Subcutaneous adipose tissue (tissue), 4 donors: ENCODE results near the gene NRXN3. TPM values are rescaled to one million over a fixed set of nuclear protein-coding genes. Genes with fewer than 3 reads are reported as not detected.

ENCODE experiments used
- total RNA-seq, 4 donors: library from RNA; depleted of rRNA; stranded (reverse); fragments of >200 nt; gene quantifications; one replicate each; pipeline ENCODE4 v1.1.0, GENCODE V29; 2016
- TF ChIP-seq, protein P1 (sequence below): fragments of 450-650 bp; IDR thresholded peaks from one replicate; pipeline ENCODE4 v1.5.1; 2016; ENCODE audit warnings: low read depth, mild to moderate bottlenecking, control low read depth, antibody characterized with exemption, moderate library complexity

Gene NRXN3
- total RNA-seq, 4 donors from 2014 or later, result 0.57 to 2.4 (median 1.1) TPM; not detected in 1

DNA sequence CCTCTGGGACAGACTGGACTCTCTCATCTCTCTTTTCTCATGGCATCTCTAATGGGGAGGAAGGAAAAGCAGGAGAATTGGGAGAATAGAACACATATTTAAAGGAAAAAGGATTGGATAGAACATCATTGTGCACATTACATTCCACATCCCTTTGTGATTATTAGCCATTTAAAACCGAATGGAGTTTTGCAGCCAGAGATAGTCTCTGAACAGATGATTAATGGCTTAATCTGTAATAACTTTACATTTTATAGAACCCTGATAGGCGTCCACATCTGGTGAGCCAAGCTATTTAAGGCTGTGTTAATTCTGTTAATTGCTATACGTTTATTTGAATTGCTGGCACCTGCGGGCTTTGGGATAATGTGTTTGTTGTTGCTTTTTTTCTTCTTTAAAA is 487.3 kb downstream of the NRXN3 start:
- TF ChIP-seq, protein P1, sequence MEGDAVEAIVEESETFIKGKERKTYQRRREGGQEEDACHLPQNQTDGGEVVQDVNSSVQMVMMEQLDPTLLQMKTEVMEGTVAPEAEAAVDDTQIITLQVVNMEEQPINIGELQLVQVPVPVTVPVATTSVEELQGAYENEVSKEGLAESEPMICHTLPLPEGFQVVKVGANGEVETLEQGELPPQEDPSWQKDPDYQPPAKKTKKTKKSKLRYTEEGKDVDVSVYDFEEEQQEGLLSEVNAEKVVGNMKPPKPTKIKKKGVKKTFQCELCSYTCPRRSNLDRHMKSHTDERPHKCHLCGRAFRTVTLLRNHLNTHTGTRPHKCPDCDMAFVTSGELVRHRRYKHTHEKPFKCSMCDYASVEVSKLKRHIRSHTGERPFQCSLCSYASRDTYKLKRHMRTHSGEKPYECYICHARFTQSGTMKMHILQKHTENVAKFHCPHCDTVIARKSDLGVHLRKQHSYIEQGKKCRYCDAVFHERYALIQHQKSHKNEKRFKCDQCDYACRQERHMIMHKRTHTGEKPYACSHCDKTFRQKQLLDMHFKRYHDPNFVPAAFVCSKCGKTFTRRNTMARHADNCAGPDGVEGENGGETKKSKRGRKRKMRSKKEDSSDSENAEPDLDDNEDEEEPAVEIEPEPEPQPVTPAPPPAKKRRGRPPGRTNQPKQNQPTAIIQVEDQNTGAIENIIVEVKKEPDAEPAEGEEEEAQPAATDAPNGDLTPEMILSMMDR, result no peak

- TF ChIP-seq, protein P1, result no peak
Measured at GRCh38 chr14:78664841-78665240, 494.7 kb downstream of the NRXN3 start.

GRCh38 chr14:78666336-78667056 is 496.3 kb downstream of the NRXN3 start:
- TF ChIP-seq, protein P1, result no peak

GRCh38 chr14:78667141-78667540 is 497.0 kb downstream of the NRXN3 start:
- TF ChIP-seq, protein P1, result no peak

DNA sequence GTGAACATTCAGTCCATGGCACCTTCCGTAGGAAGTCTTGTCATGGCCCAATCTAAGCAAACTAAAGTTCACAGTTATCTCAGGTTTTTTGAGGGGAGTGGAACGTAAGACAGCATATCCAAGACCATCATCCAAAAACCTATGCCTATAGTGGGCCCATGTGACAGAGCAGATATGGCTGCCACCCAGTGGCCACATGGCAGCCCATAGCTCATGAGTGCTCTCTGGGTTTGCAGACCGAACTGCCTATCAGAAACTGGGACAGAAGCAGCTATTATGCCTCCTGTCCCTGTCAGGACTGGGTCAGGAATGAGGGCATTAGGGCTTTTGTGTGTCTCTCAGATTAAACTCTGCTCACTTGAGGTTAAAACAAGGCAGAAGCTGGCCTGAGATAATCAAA is 503.7 kb downstream of the NRXN3 start:
- TF ChIP-seq, protein P1, result no peak

DNA sequence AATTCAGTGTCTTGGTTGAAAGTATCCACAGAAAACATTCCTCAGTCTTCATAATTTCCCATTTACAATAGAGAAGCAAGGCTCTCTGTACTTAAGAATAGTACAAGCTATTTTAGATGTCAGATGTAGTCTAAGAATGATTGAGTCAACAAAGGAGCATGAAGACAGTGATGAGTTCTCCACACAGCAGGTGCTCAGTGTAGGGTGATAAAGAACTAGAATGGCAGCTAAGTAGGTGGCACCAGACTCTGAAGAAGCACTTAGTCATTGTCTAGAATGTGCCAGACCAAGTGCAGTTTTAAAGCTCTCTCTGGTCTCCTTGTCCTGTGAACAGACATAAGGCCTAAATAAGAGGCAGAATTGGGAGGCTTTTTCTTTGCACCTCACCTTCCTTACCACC is 504.6 kb downstream of the NRXN3 start:
- TF ChIP-seq, protein P1, result no peak

DNA sequence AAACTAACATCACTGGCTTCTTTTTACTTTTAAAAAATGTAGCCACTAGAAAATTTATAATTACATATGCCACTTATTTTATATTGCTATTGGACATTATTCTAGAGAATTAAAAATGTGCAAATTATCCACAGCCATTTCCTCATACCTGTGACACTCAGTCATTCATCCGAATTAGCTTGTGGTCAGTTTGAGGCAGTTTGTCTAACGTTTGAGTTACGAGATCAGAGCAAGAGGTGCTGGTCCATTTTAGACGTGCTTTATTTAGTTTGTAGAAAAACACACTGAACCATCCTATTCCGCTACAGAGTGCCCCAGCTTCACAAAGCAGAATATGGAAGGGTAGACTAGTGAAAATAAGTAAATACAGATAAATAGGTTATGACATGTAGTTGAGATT is 513.0 kb downstream of the NRXN3 start:
- TF ChIP-seq, protein P1, result no peak
